Lower leg skin (tissue), 3 donors: ENCODE results near the gene CD164.

Experiments
- CTCF ChIP-seq, 3 donors: fragments of 450-650 bp; IDR thresholded peaks; one replicate each; pipeline ENCODE4 v1.5.1; 2016; ENCODE audit warnings: antibody characterized with exemption in 3 of 3, mild to moderate bottlenecking in 3 of 3, moderate library complexity in 2 of 3
- POLR2A ChIP-seq, 2 donors: fragments of 450-650 bp; IDR thresholded peaks; one replicate each; pipeline ENCODE4 v1.6.1; 2016 to 2017; ENCODE audit warnings: antibody characterized with exemption in 2 of 2, mild to moderate bottlenecking in 1 of 2, moderate library complexity in 1 of 2

GRCh38 chr6:109344226-109344625 lies 38.0 kb downstream of the CD164 start:
- TF ChIP-seq CTCF (IDR thresholded peaks at IDR 0.05) = no peak
- no peak for TF ChIP-seq POLR2A (IDR thresholded peaks at IDR 0.05)
